ENCODE measurements around the gene ZFPM1.
A peak's percentile ranks its signal among the peaks of the same experiment; 100 is the strongest.

ZFPM1 gene

DNA sequence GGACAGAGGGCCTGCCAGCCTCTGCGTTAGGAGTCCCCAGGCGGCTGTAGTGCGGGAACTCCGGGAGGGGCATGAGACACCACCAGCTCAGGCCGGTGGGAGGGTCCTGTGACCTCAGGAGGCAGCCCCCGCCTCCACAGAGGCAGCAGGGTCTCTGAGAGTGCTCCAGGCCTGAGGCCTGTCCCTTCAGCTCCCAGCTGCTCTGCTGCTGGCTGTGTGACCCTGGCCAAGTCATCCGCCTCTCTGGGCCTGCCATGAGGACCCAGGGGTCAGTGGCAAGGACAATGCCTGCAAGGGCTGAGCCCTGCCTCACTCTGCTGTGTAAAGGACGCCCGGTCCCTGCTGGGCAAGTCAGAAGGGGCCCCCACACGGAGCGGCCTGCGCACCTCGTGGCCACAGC lies 27.1 kb upstream of the ZFPM1 start:
- CTCF ChIA-PET, result no interaction called here
- no peak overlapping the region for H3K4me3 Mint-ChIP-seq
- peaks cover 39% of the 10 kb centered on the region for H3K27me3 Mint-ChIP-seq
- no peak overlapping the region for H3K27ac Mint-ChIP-seq
- H3K9me3 Mint-ChIP-seq, result no peaks in the 10 kb centered on the region
- no peaks in the 10 kb centered on the region for H3K36me3 Mint-ChIP-seq
- H3K4me1 Mint-ChIP-seq, result peaks cover 3% of the 10 kb centered on the region
- no peak for DNase-seq

DNA sequence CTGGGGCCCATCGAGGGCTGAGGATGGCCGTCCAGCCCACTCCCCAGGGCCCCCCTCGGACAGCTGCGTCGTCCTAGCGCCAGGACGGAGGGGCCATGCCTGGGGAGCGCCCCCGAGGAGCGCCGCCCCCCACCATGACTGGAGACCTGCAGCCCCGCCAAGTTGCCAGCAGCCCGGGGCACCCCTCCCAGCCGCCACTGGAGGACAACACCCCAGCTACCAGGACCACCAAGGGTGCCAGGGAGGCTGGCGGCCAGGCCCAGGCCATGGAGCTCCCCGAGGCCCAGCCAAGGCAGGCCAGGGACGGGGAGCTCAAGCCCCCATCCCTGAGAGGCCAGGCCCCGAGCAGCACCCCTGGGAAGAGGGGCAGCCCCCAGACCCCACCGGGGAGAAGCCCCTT lies 25.7 kb upstream of the ZFPM1 start:
- Mint-ChIP-seq H3K9me3 (no peaks in the 10 kb centered on the region), H3K4me1 (peaks cover 5% of the 10 kb centered on the region), H3K4me3 (no peak overlapping the region), H3K27ac (no peak overlapping the region), H3K27me3 (peaks cover 52% of the 10 kb centered on the region), H3K36me3 (no peaks in the 10 kb centered on the region)
- CTCF ChIA-PET, result interaction anchor here (0.8 to 1.4 kb wide), 2 partner anchors 9 to 10 kb away, joined by 3 to 4 read pairs; no protein-coding TSS in a partner anchor
- no peak for DNase-seq

DNA sequence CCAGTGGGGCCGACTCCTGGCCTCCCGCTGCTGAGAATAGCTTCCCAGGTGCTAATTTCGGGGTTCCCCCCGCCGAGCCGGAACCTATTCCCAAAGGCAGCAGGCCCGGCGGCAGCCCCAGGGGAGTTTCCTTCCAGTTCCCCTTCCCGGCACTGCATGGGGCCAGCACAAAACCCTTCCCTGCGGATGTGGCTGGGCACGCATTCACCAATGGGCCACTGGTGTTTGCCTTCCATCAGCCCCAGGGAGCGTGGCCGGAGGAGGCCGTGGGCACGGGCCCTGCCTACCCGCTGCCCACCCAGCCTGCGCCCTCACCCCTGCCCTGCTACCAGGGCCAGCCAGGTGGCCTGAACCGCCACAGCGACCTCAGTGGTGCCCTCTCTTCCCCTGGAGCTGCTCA lies 24.9 kb upstream of the ZFPM1 start:
- no peak overlapping the region for H3K27ac Mint-ChIP-seq
- H3K36me3 Mint-ChIP-seq, result no peaks in the 10 kb centered on the region
- no peak for DNase-seq
- peaks cover 5% of the 10 kb centered on the region for H3K4me1 Mint-ChIP-seq
- CTCF ChIA-PET, result interaction anchor here (0.6 to 0.8 kb wide), 2 partner anchors 8 to 12 kb away, joined by 3 to 4 read pairs; no protein-coding TSS in a partner anchor
- H3K4me3 Mint-ChIP-seq, result no peak overlapping the region
- H3K27me3 Mint-ChIP-seq, result peaks cover 57% of the 10 kb centered on the region
- no peaks in the 10 kb centered on the region for H3K9me3 Mint-ChIP-seq

DNA sequence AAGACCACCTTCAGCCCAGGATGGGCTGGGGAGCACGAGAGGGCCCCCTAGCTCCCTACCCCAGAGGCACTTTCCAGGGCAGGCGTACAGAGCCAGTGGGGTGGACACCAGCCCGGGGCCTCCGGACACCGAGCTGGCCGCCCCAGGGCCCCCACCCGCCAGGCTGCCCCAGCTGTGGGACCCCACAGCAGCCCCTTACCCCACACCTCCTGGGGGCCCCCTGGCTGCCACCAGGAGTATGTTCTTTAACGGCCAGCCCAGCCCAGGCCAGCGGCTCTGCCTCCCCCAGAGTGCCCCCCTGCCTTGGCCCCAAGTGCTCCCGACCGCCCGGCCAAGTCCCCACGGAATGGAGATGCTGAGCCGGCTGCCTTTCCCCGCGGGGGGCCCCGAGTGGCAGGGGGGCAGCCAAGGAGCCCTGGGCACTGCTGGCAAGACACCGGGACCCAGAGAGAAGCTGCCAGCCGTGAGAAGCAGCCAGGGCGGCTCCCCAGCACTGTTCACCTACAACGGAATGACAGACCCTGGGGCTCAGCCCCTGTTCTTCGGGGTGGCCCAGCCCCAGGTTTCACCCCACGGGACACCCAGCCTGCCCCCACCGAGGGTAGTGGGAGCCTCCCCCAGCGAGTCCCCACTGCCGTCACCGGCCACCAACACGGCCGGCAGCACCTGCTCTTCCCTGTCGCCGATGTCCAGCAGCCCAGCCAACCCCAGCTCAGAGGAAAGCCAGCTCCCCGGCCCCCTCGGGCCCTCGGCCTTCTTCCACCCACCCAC lies 24.3 kb upstream of the ZFPM1 start:
- no peaks in the 10 kb centered on the region for H3K9me3 Mint-ChIP-seq
- no peak overlapping the region for H3K27ac Mint-ChIP-seq
- peak overlapping the region; percentile 18 for H3K4me3 Mint-ChIP-seq
- no peaks in the 10 kb centered on the region for H3K36me3 Mint-ChIP-seq
- no peak for DNase-seq
- CTCF ChIA-PET, result interaction anchor here (0.6 kb wide), 1 partner anchor 11 kb away, joined by 3 read pairs; no protein-coding TSS in a partner anchor
- H3K27me3 Mint-ChIP-seq, result peaks cover 52% of the 10 kb centered on the region
- peaks cover 5% of the 10 kb centered on the region for H3K4me1 Mint-ChIP-seq

DNA sequence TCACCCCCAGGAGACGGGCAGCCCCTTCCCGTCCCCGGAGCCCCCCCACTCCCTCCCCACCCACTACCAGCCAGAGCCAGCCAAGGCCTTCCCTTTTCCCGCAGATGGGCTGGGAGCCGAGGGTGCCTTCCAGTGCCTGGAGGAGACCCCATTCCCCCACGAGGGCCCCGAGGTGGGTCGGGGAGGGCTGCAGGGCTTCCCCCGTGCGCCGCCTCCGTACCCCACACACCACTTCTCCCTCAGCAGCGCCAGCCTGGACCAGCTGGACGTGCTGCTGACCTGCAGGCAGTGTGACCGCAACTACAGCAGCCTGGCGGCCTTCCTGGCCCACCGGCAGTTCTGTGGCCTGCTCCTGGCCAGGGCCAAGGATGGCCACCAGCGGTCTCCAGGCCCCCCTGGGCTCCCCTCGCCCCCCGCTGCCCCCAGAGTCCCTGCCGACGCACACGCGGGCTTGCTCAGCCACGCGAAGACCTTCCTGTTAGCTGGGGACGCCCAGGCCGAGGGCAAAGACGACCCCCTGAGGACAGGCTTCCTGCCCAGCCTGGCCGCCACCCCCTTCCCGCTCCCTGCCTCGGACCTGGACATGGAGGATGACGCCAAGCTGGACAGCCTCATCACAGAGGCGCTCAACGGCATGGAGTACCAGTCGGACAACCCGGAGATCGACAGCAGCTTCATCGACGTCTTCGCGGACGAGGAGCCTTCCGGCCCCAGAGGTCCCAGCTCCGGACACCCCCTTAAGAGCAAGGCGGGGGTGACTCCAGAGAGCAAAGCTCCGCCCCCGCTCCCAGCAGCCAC lies 23.5 kb upstream of the ZFPM1 start:
- Mint-ChIP-seq H3K4me1 (peaks cover 5% of the 10 kb centered on the region), H3K36me3 (no peaks in the 10 kb centered on the region), H3K4me3 (peak overlapping the region; percentile 54), H3K27me3 (peaks cover 45% of the 10 kb centered on the region), H3K27ac (no peak overlapping the region), H3K9me3 (no peaks in the 10 kb centered on the region)
- DNase-seq, result no peak
- CTCF ChIA-PET, result interaction anchor here (1.2 kb wide), 1 partner anchor 472 kb away, joined by 3 read pairs; no protein-coding TSS in a partner anchor

DNA sequence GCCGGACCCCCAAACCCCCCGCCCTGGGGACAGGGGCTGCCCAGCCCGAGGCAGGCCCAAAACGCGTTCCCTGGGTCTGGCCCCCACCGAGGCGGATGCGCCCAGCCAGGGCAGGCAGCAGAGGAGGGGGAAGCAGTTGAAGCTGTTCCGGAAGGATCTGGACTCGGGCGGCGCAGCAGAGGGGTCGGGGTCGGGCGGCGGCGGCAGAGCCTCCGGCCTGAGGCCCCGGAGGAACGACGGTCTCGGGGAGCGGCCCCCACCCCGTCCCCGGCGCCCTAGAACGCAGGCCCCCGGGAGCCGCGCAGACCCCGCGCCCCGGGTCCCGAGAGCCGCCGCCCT lies 22.9 kb upstream of the ZFPM1 start:
- Mint-ChIP-seq H3K27ac (no peak overlapping the region), H3K36me3 (no peaks in the 10 kb centered on the region), H3K9me3 (no peaks in the 10 kb centered on the region), H3K27me3 (peaks cover 39% of the 10 kb centered on the region), H3K4me1 (peaks cover 5% of the 10 kb centered on the region), H3K4me3 (peak overlapping the region; percentile 59)
- DNase-seq, result peak; percentile 38
- CTCF ChIA-PET, result interaction anchor here (1.2 kb wide), 1 partner anchor 472 kb away, joined by 3 read pairs; no protein-coding TSS in a partner anchor

DNA sequence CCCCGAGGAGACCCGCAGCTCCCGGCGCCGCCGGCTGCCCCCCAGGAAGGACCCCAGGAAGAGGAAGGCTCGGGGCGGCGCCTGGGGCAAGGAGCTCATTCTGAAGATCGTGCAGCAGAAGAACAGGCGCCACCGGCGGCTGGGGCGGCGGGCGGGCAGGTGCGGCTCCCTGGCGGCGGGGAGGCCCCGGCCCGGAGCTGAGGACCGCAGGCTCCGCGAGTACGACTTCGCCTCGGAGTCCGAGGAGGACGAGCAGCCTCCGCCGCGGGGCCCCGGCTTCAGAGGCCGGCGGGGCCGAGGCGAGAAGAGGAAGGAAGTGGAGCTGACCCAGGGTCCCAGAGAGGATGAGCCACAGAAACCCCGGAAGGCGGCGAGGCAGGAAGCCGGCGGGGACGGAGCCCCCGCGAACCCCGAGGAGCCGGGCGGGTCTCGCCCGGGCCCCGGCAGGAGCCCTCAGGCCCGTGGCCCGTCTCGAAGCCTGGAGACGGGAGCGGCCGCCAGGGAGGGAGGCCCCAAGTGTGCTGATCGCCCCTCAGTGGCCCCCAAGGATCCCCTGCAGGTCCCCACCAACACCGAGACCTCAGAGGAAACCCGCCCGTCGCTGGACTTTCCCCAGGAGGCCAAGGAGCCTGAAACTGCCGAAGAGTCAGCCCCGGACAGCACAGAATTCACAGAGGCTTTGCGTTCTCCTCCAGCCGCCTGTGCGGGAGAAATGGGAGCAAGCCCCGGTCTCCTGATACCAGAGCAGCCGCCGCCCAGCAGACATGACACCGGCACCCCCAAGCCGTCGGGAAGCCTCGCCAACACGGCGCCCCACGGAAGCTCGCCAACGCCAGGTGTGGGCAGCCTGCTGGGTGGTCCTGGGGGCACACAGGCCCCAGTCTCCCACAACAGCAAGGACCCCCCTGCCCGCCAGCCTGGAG lies 22.3 kb upstream of the ZFPM1 start:
- Mint-ChIP-seq H3K9me3 (no peaks in the 10 kb centered on the region), H3K4me1 (peaks cover 5% of the 10 kb centered on the region), H3K27ac (no peak overlapping the region), H3K36me3 (no peaks in the 10 kb centered on the region), H3K27me3 (peaks cover 34% of the 10 kb centered on the region), H3K4me3 (peak overlapping the region; percentile 26)
- DNase-seq, result peak; percentile 61
- CTCF ChIA-PET, result interaction anchor here (1.2 to 1.5 kb wide), 2 partner anchors 11 to 473 kb away, joined by 3 read pairs; no protein-coding TSS in a partner anchor

DNA sequence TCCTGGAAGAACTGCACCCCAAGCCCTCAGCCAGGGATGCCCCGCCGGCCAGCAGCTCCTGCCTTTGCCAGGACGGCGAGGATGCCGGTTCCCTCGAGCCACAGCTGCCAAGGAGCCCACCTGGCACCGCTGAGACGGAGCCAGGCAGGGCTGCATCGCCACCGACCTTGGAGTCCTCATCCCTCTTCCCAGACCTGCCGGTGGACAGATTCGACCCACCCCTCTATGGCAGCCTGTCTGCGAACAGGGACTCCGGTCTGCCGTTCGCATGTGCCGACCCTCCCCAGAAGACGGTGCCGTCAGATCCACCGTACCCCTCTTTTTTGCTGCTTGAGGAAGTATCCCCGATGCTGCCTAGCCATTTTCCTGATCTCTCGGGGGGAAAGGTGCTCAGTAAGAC lies 21.4 kb upstream of the ZFPM1 start:
- no peak overlapping the region for H3K27ac Mint-ChIP-seq
- no peak for DNase-seq
- H3K4me1 Mint-ChIP-seq, result peaks cover 5% of the 10 kb centered on the region
- no peaks in the 10 kb centered on the region for H3K9me3 Mint-ChIP-seq
- H3K36me3 Mint-ChIP-seq, result no peaks in the 10 kb centered on the region
- H3K27me3 Mint-ChIP-seq, result peaks cover 33% of the 10 kb centered on the region
- peak overlapping the region; percentile 3 for H3K4me3 Mint-ChIP-seq
- CTCF ChIA-PET, result interaction anchor here (1.5 kb wide), 1 partner anchor 10 kb away, joined by 3 read pairs; no protein-coding TSS in a partner anchor

DNA sequence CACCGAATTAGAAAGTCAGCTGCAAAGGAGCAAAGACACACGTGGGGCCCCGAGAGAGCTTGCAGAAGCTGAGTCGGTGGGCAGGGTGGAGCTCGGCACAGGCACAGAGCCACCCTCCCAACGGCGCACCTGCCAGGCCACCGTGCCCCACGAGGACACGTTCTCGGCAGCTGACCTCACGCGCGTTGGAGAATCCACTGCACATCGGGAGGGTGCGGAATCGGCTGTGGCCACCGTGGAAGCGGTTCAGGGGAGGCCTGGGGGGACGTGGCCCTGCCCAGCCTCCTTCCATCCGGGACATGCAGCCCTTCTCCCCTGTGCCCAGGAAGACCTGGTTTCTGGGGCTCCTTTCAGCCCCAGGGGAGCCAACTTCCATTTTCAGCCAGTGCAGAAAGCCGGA lies 20.9 kb upstream of the ZFPM1 start:
- H3K27me3 Mint-ChIP-seq, result peaks cover 33% of the 10 kb centered on the region
- CTCF ChIA-PET, result interaction anchor here (1.5 kb wide), 1 partner anchor 9 kb away, joined by 3 read pairs; no protein-coding TSS in a partner anchor
- no peaks in the 10 kb centered on the region for H3K9me3 Mint-ChIP-seq
- DNase-seq, result no peak
- H3K4me3 Mint-ChIP-seq, result peak overlapping the region; percentile 3
- H3K27ac Mint-ChIP-seq, result no peak overlapping the region
- peaks cover 5% of the 10 kb centered on the region for H3K4me1 Mint-ChIP-seq
- H3K36me3 Mint-ChIP-seq, result no peaks in the 10 kb centered on the region

DNA sequence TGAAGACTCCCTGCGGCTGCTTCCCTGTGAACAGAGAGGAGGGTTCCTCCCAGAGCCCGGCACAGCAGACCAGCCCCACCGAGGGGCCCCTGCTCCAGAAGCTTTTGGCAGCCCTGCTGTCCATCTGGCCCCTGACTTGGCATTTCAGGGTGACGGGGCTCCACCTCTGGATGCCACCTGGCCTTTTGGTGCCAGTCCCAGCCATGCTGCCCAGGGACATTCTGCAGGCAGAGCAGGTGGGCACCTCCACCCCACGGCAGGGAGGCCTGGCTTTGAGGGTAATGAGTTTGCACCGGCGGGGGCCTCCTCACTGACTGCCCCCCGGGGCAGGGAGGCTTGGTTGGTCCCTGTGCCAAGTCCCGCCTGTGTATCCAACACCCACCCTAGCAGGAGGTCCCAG lies 20.3 kb upstream of the ZFPM1 start:
- peaks cover 33% of the 10 kb centered on the region for H3K27me3 Mint-ChIP-seq
- CTCF ChIA-PET, result no interaction called here
- no peak overlapping the region for H3K27ac Mint-ChIP-seq
- H3K9me3 Mint-ChIP-seq, result no peaks in the 10 kb centered on the region
- DNase-seq, result no peak
- no peak overlapping the region for H3K4me3 Mint-ChIP-seq
- H3K36me3 Mint-ChIP-seq, result no peaks in the 10 kb centered on the region
- peaks cover 5% of the 10 kb centered on the region for H3K4me1 Mint-ChIP-seq

DNA sequence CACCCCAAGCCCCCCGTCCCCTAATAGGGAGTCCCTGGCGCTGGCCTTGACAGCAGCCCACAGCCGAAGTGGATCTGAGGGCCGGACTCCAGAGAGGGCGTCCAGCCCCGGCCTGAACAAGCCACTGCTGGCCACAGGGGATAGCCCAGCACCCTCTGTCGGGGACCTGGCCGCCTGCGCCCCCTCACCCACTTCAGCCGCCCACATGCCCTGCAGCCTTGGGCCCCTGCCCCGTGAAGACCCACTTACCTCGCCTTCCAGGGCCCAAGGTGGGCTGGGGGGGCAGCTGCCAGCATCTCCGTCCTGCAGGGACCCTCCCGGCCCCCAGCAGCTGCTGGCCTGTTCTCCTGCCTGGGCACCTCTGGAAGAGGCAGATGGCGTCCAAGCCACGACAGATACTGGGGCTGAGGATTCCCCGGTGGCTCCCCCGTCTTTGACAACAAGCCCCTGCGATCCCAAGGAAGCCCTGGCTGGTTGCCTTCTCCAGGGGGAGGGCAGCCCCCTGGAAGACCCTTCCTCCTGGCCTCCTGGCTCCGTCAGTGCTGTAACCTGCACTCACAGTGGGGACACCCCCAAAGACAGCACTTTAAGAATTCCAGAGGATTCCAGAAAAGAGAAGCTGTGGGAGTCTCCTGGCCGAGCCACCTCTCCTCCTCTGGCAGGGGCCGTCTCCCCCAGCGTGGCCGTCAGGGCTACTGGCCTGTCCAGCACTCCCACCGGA lies 19.3 kb upstream of the ZFPM1 start:
- peaks cover 5% of the 10 kb centered on the region for H3K4me1 Mint-ChIP-seq
- no peaks in the 10 kb centered on the region for H3K9me3 Mint-ChIP-seq
- DNase-seq, result no peak
- no peak overlapping the region for H3K4me3 Mint-ChIP-seq
- peaks cover 33% of the 10 kb centered on the region for H3K27me3 Mint-ChIP-seq
- CTCF ChIA-PET, result no interaction called here
- H3K36me3 Mint-ChIP-seq, result no peaks in the 10 kb centered on the region
- no peak overlapping the region for H3K27ac Mint-ChIP-seq

DNA sequence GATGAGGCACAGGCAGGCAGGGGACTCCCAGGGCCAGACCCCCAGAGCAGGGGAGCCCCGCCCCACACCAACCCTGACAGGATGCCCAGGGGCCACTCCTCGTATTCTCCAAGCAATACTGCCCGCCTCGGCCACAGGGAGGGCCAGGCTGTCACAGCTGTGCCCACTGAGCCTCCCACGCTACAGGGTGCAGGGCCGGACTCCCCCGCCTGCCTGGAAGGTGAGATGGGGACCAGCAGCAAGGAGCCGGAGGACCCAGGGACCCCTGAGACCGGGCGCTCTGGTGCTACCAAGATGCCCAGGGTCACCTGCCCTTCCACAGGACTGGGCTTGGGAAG lies 18.8 kb upstream of the ZFPM1 start:
- no peak overlapping the region for H3K4me3 Mint-ChIP-seq
- peaks cover 33% of the 10 kb centered on the region for H3K27me3 Mint-ChIP-seq
- no peaks in the 10 kb centered on the region for H3K9me3 Mint-ChIP-seq
- no peak overlapping the region for H3K27ac Mint-ChIP-seq
- CTCF ChIA-PET, result no interaction called here
- no peak for DNase-seq
- H3K36me3 Mint-ChIP-seq, result no peaks in the 10 kb centered on the region
- H3K4me1 Mint-ChIP-seq, result peaks cover 5% of the 10 kb centered on the region

DNA sequence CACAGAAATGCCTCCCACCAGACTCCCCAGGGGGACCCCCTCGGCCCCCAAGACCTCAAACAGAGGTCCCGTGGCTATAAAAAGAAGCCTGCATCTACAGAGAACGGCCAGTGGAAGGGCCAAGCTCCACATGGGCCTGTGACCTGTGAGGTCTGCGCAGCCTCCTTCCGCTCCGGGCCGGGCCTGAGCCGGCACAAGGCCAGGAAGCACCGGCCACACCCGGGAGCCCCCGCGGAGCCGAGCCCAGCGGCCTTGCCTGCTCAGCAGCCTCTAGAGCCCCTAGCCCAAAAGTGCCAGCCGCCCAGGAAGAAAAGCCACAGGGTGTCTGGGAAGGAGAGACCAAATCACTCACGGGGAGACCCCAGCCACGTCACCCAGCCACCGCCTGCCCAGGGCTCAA lies 18.3 kb upstream of the ZFPM1 start:
- Mint-ChIP-seq H3K4me3 (no peak overlapping the region), H3K9me3 (no peaks in the 10 kb centered on the region), H3K4me1 (peaks cover 4% of the 10 kb centered on the region), H3K36me3 (no peaks in the 10 kb centered on the region), H3K27me3 (peaks cover 31% of the 10 kb centered on the region), H3K27ac (no peak overlapping the region)
- DNase-seq, result no peak
- CTCF ChIA-PET, result interaction anchor here (0.9 kb wide), 1 partner anchor 478 kb away, joined by 3 read pairs; no protein-coding TSS in a partner anchor
